WTC11 (cell line): ENCODE data around the gene TOM1L2. TPM values are rescaled to one million over a fixed set of nuclear protein-coding genes. Genes with fewer than 3 reads are reported as not detected.
A peak's percentile ranks its signal among the peaks of the same experiment; 100 is the strongest.

Experiments used
- ATAC-seq: fragments of 200-7000 bp; cut with Tn5 transposase; 2 replicates; pipeline ENCODE4 v1.10.0; 2021; ENCODE audit warnings: mild to moderate bottlenecking, moderate library complexity
- CTCF ChIA-PET: fragments of 300-600 bp; sonication (Branson Sonifier 250); formaldehyde crosslinking; loops from one replicate; lab custom pipeline; 2021; ENCODE audit warnings: antibody characterized with exemption; lab: Charles Lee
- POLR2A ChIA-PET: fragments of 350-600 bp; sonication (Branson Sonifier 250); formaldehyde crosslinking; loops from one replicate; lab custom pipeline; 2021; ENCODE audit warnings: antibody characterized with exemption; lab: Charles Lee
- DNase-seq: peaks from one replicate; pipeline ENCODE4 v3.0.0; 2021; ENCODE audit warnings: low spot score
- H3K27ac Mint-ChIP-seq: 2 replicates; pipeline ENCODE4 v1.8.0; 2021; ENCODE audit warnings: mixed read lengths
- H3K27me3 Mint-ChIP-seq: 2 replicates; pipeline ENCODE4 v1.8.0; 2021; ENCODE audit warnings: low read depth, mild to moderate bottlenecking, moderate library complexity, mixed read lengths
- H3K36me3 Mint-ChIP-seq: 2 replicates; pipeline ENCODE4 v1.8.0; 2021; ENCODE audit warnings: mixed read lengths
- H3K4me1 Mint-ChIP-seq: 2 replicates; pipeline ENCODE4 v1.8.0; 2022; ENCODE audit warnings: mixed read lengths
- H3K4me3 Mint-ChIP-seq: 2 replicates; pipeline ENCODE4 v1.8.0; 2021; ENCODE audit warnings: mild to moderate bottlenecking, moderate library complexity, mixed read lengths
- H3K9me3 Mint-ChIP-seq: 2 replicates; pipeline ENCODE4 v1.8.0; 2021; ENCODE audit warnings: mixed read lengths
- CDX4 ChIP-seq: fragments of 250-450 bp; sonication (Bioruptor Pico); IDR thresholded peaks from 2 replicates; pipeline ENCODE4 v1.9.0; 2021; ENCODE audit warnings: moderate library complexity, mild to moderate bottlenecking, inconsistent platforms, borderline replicate concordance
- ETV6 ChIP-seq: sonication (generic); formaldehyde crosslinking; IDR thresholded peaks from 2 replicates; pipeline ENCODE4 v1.8.1; 2022; ENCODE audit warnings: mild to moderate bottlenecking, missing genetic modification reagents
- FOXJ3 ChIP-seq: sonication (generic); formaldehyde crosslinking; IDR thresholded peaks from 2 replicates; pipeline ENCODE4 v1.9.0; 2021; ENCODE audit warnings: missing genetic modification reagents, mild to moderate bottlenecking, borderline replicate concordance
- FOXK1 ChIP-seq: sonication (generic); formaldehyde crosslinking; IDR thresholded peaks from 2 replicates; pipeline ENCODE4 v1.8.0; 2022; ENCODE audit warnings: mild to moderate bottlenecking, moderate library complexity, missing genetic modification reagents
- GTF2I ChIP-seq: fragments of 250-450 bp; sonication (Bioruptor Pico); conservative IDR thresholded peaks from 2 replicates; pipeline ENCODE4 v1.4.0; 2021; ENCODE audit warnings: mild to moderate bottlenecking
- KAT7 ChIP-seq: sonication (generic); formaldehyde crosslinking; IDR thresholded peaks from 2 replicates; pipeline ENCODE4 v1.8.1; 2023; ENCODE audit warnings: missing genetic modification reagents, mild to moderate bottlenecking, borderline replicate concordance
- NFE2L1 ChIP-seq: sonication (generic); formaldehyde crosslinking; IDR thresholded peaks from 2 replicates; pipeline ENCODE4 v1.8.1; 2023; ENCODE audit warnings: missing genetic modification reagents
- NR1H2 ChIP-seq: sonication (generic); formaldehyde crosslinking; IDR thresholded peaks from 2 replicates; pipeline ENCODE4 v1.9.0; 2021; ENCODE audit warnings: mild to moderate bottlenecking, moderate library complexity, missing genetic modification reagents
- PRDM15 ChIP-seq: sonication (generic); formaldehyde crosslinking; IDR thresholded peaks from 2 replicates; pipeline ENCODE4 v1.8.0; 2022; ENCODE audit warnings: missing genetic modification reagents
- STAT6 ChIP-seq: sonication (generic); formaldehyde crosslinking; conservative IDR thresholded peaks from 2 replicates; pipeline ENCODE4 v1.8.1; 2023; ENCODE audit warnings: mild to moderate bottlenecking, low read depth, missing genetic modification reagents, moderate library complexity
- TCF7 ChIP-seq: sonication (generic); formaldehyde crosslinking; IDR thresholded peaks from 2 replicates; pipeline ENCODE4 v1.8.0; 2022; ENCODE audit warnings: mild to moderate bottlenecking, low read depth, missing genetic modification reagents, moderate library complexity
- ZBTB21 ChIP-seq: sonication (generic); formaldehyde crosslinking; IDR thresholded peaks from 2 replicates; pipeline ENCODE4 v1.8.1; 2023; ENCODE audit warnings: mild to moderate bottlenecking, missing genetic modification reagents, borderline replicate concordance
- ZNF396 ChIP-seq: fragments of 250-450 bp; sonication (Bioruptor Pico); IDR thresholded peaks from 2 replicates; pipeline ENCODE4 v1.8.0; 2021; ENCODE audit warnings: mild to moderate bottlenecking, moderate library complexity, borderline replicate concordance
- ZNF423 ChIP-seq: fragments of 250-450 bp; sonication (Bioruptor Pico); IDR thresholded peaks from 2 replicates; pipeline ENCODE4 v2.1.2; 2022; ENCODE audit warnings: mild to moderate bottlenecking, moderate library complexity
- total RNA-seq: library from RNA; stranded (reverse); gene quantifications from 3 replicates; pipeline ENCODE4 v1.2.3, GENCODE V29; 2021
- TF ChIP-seq, protein P1 (sequence below): sonication (generic); formaldehyde crosslinking; IDR thresholded peaks from 2 replicates; pipeline ENCODE4 v1.8.1; 2023; ENCODE audit warnings: mild to moderate bottlenecking, moderate library complexity, missing genetic modification reagents

TOM1L2 gene
- total RNA-seq, 1 experiment from 2014 or later: 6.4 TPM

- no peak overlapping the region for H3K4me3 Mint-ChIP-seq
- DNase-seq: no peak
- POLR2A ChIA-PET: interaction anchor here (0.6 to 0.7 kb wide), 2 partner anchors 11 to 87 kb away, joined by 3 to 4 read pairs; no protein-coding TSS in a partner anchor
- peak overlapping the region; percentile 43 for H3K27ac Mint-ChIP-seq
- ATAC-seq: peak; percentile 63
- H3K27me3 Mint-ChIP-seq: no peaks in the 10 kb centered on the region
- H3K36me3 Mint-ChIP-seq: no peaks in the 10 kb centered on the region
- TF ChIP-seq NFE2L1 (no peak), KAT7 (CRISPR knock-in tag) (no peak), ETV6 (CRISPR knock-in tag) (no peak), PRDM15 (CRISPR knock-in tag) (no peak), ZBTB21 (CRISPR knock-in tag) (no peak), FOXK1 (CRISPR knock-in tag) (no peak)
- TF ChIP-seq, protein P1, sequence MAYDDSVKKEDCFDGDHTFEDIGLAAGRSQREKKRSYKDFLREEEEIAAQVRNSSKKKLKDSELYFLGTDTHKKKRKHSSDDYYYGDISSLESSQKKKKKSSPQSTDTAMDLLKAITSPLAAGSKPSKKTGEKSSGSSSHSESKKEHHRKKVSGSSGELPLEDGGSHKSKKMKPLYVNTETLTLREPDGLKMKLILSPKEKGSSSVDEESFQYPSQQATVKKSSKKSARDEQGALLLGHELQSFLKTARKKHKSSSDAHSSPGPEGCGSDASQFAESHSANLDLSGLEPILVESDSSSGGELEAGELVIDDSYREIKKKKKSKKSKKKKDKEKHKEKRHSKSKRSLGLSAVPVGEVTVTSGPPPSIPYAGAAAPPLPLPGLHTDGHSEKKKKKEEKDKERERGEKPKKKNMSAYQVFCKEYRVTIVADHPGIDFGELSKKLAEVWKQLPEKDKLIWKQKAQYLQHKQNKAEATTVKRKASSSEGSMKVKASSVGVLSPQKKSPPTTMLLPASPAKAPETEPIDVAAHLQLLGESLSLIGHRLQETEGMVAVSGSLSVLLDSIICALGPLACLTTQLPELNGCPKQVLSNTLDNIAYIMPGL (CRISPR knock-in tag): no peak
- no peaks in the 10 kb centered on the region for H3K9me3 Mint-ChIP-seq
- peaks cover 30% of the 10 kb centered on the region for H3K4me1 Mint-ChIP-seq
- CTCF ChIA-PET: interaction anchor here (0.5 to 3.2 kb wide), 11 partner anchors 13 to 131 kb away, joined by 3 to 11 read pairs (median 4); partner anchors contain the start of genes DRC3 and TOM1L2
Measured at GRCh38 chr17:17943281-17943984, 28.8 kb downstream of the TOM1L2 start.

GRCh38 chr17:17942846-17943245 lies 29.4 kb downstream of the TOM1L2 start:
- DNase-seq: no peak
- POLR2A ChIA-PET: no interaction called here
- no peak for TF ChIP-seq ZNF423 (CRISPR knock-in tag)
- TF ChIP-seq NR1H2: no peak
- TF ChIP-seq PRDM15 (CRISPR knock-in tag): no peak
- no peak for TF ChIP-seq ZNF396 (CRISPR knock-in tag)
- TF ChIP-seq GTF2I: no peak
- no peak for TF ChIP-seq STAT6 (CRISPR knock-in tag)
- TF ChIP-seq FOXJ3 (CRISPR knock-in tag): no peak
- TF ChIP-seq CDX4 (CRISPR knock-in tag): no peak
- no peak for TF ChIP-seq TCF7 (CRISPR knock-in tag)
- CTCF ChIA-PET: interaction anchor here (0.5 to 3.2 kb wide), 7 partner anchors 14 to 130 kb away, joined by 3 to 11 read pairs (median 4); no protein-coding TSS in a partner anchor
- no peak overlapping the region for H3K4me3 Mint-ChIP-seq
- no peaks in the 10 kb centered on the region for H3K27me3 Mint-ChIP-seq
- no peak for ATAC-seq
- no peaks in the 10 kb centered on the region for H3K9me3 Mint-ChIP-seq
- peak overlapping the region; percentile 43 for H3K27ac Mint-ChIP-seq
- H3K4me1 Mint-ChIP-seq: peaks cover 30% of the 10 kb centered on the region
- no peaks in the 10 kb centered on the region for H3K36me3 Mint-ChIP-seq
